IMR-90 (cell line): Measurements from ENCODE around the gene MEPE. TPM values are rescaled to one million over a fixed set of nuclear protein-coding genes. Genes with fewer than 3 reads are reported as not detected.

Experiments used
- ATAC-seq: fragments of 200-7000 bp; cut with Tn5 transposase; 2 replicates; pipeline ENCODE4 v1.9.1; 2020; ENCODE audit warnings: low read depth, mild to moderate bottlenecking, moderate library complexity
- BruUV-seq: library from RNA; stranded (reverse); fragments of 400-500 nt; replicated peaks from 2 replicates; lab custom pipeline; 2021; lab: Mats Ljungman, UMichigan
- CTCF ChIA-PET: fragments of 300-600 bp; formaldehyde crosslinking; extraction: SDS; loops from one replicate; lab custom pipeline; 2021; ENCODE audit warnings: antibody characterized with exemption; lab: Yijun Ruan, JAX
- POLR2A ChIA-PET: fragments of 300-600 bp; sonication (Branson Sonifier 250); formaldehyde crosslinking; loops from one replicate; lab custom pipeline; 2022; ENCODE audit warnings: antibody characterized with exemption; ENCODE audit not compliant: unreplicated experiment; lab: Charles Lee
- DNase-seq: peaks from one replicate; pipeline ENCODE4 v3.0.0; 2013
- H2AFZ ChIP-seq: replicated peaks from 2 replicates; pipeline ENCODE3; 2013; ENCODE audit warnings: low read length, mild to moderate bottlenecking; ENCODE audit not compliant: poor library complexity
- H2AK5ac ChIP-seq: 2 replicates; pipeline ENCODE4 v1.6.1; 2013; ENCODE audit warnings: low read depth, low read length, inconsistent platforms
- H2AK9ac ChIP-seq: replicated peaks from 2 replicates; pipeline ENCODE3; 2013; ENCODE audit warnings: mild to moderate bottlenecking, low read depth, low read length, moderate library complexity; ENCODE audit not compliant: poor library complexity
- H2BK120ac ChIP-seq: 2 replicates; pipeline ENCODE4 v1.6.1; 2013; ENCODE audit warnings: low read depth, low read length, inconsistent platforms
- H2BK15ac ChIP-seq: 3 replicates; pipeline ENCODE4 v1.6.1; 2013; ENCODE audit warnings: low read depth, low read length, inconsistent platforms
- H2BK20ac ChIP-seq: 2 replicates; pipeline ENCODE4 v1.6.1; 2013; ENCODE audit warnings: low read depth, mild to moderate bottlenecking, inconsistent platforms, low read length, moderate library complexity
- H2BK5ac ChIP-seq: 2 replicates; pipeline ENCODE4 v1.6.1; 2013; ENCODE audit warnings: mild to moderate bottlenecking, low read depth, low read length, inconsistent platforms; ENCODE audit not compliant: poor library complexity, severe bottlenecking
- H3K14ac ChIP-seq: replicated peaks from 2 replicates; pipeline ENCODE4 v1.6.1; 2013; ENCODE audit warnings: low read depth, low read length, inconsistent platforms
- H3K18ac ChIP-seq: 2 replicates; pipeline ENCODE4 v1.6.1; 2013; ENCODE audit warnings: low read depth, low read length, control low read depth
- H3K23ac ChIP-seq: 2 replicates; pipeline ENCODE4 v1.6.1; 2013; ENCODE audit warnings: low read depth, low read length, inconsistent platforms
- H3K27ac ChIP-seq: 2 replicates; pipeline ENCODE4 v1.5.1; 2013; ENCODE audit warnings: mild to moderate bottlenecking, control low read depth, low read length; ENCODE audit not compliant: insufficient read depth
- H3K27me3 ChIP-seq: 2 replicates; pipeline ENCODE4 v1.6.1; 2013; ENCODE audit warnings: low read length; ENCODE audit not compliant: control insufficient read depth, insufficient read depth
- H3K36me3 ChIP-seq: 2 replicates; pipeline ENCODE4 v1.6.1; 2013; ENCODE audit warnings: low read length, mixed read lengths; ENCODE audit not compliant: control insufficient read depth, insufficient read depth
- H3K4ac ChIP-seq: 2 replicates; pipeline ENCODE4 v1.6.1; 2013; ENCODE audit warnings: low read depth, low read length, inconsistent platforms
- H3K4me1 ChIP-seq: 2 replicates; pipeline ENCODE4 v1.6.1; 2013; ENCODE audit warnings: low read length, mixed read lengths; ENCODE audit not compliant: control insufficient read depth, insufficient read depth
- H3K4me2 ChIP-seq: 2 replicates; pipeline ENCODE4 v1.6.1; 2013; ENCODE audit warnings: low read depth, mild to moderate bottlenecking, control low read depth, low read length, moderate library complexity
- H3K4me3 ChIP-seq: 2 replicates; pipeline ENCODE4 v1.5.1; 2013; ENCODE audit warnings: low read depth, mild to moderate bottlenecking, control low read depth, low read length, moderate library complexity; ENCODE audit not compliant: insufficient read depth
- H3K56ac ChIP-seq: 2 replicates; pipeline ENCODE4 v1.6.1; 2013; ENCODE audit warnings: low read length, inconsistent platforms; ENCODE audit not compliant: insufficient read depth; ENCODE audit errors: extremely low read depth
- H3K79me1 ChIP-seq, 2 experiments: 2 replicates each; pipeline ENCODE4 v1.6.1; 2013; ENCODE audit warnings: low read length in 2 of 2, inconsistent platforms in 1 of 2, low read depth in 1 of 2
- H3K9ac ChIP-seq: 2 replicates; pipeline ENCODE4 v1.6.1; 2013; ENCODE audit warnings: low read depth, low read length, control low read depth
- H3K9me1 ChIP-seq: 2 replicates; pipeline ENCODE4 v1.6.1; 2013; ENCODE audit warnings: low read length, inconsistent platforms; ENCODE audit not compliant: insufficient read depth
- H3K9me3 ChIP-seq: 2 replicates; pipeline ENCODE4 v1.6.1; 2013; ENCODE audit warnings: low read length; ENCODE audit not compliant: control insufficient read depth, insufficient read depth
- H4K20me1 ChIP-seq: 2 replicates; pipeline ENCODE4 v1.6.1; 2013; ENCODE audit warnings: low read length, inconsistent platforms; ENCODE audit not compliant: insufficient read depth
- H4K5ac ChIP-seq: 2 replicates; pipeline ENCODE4 v1.6.1; 2013; ENCODE audit warnings: mild to moderate bottlenecking, low read depth, low read length, control low read depth
- H4K8ac ChIP-seq, 2 experiments: 2 replicates each; pipeline ENCODE4 v1.6.1; 2013; ENCODE audit warnings: low read depth in 2 of 2, low read length in 2 of 2, control low read depth in 1 of 2, inconsistent platforms in 1 of 2
- H4K91ac ChIP-seq: 2 replicates; pipeline ENCODE4 v1.6.1; 2013; ENCODE audit warnings: low read depth, low read length, inconsistent platforms; ENCODE audit not compliant: insufficient read depth
- BHLHE40 ChIP-seq: fragments of 150-350 bp; IDR thresholded peaks from 2 replicates; pipeline ENCODE4 v1.6.1; 2016; ENCODE audit warnings: mild to moderate bottlenecking, low read depth, low read length
- CEBPB ChIP-seq: IDR thresholded peaks from 2 replicates; pipeline ENCODE4 v1.6.1; 2012; ENCODE audit warnings: low read depth, low read length, improper control_type of control experiment
- WGBS, 2 experiments: methylation state at CpG; one replicate each; pipeline versions ENCODE4 v1.1.5 to v1.1.7; 2013; ENCODE audit warnings: missing lambda C conversion rate in 2 of 2; ENCODE audit not compliant: insufficient read length in 1 of 2; ENCODE audit errors: extremely low coverage in 2 of 2; 5-methylcytosine and 5-hydroxymethylcytosine counted together
- dilution Hi-C: fragments of 300-500 bp; cut with HindIII; formaldehyde crosslinking; loops from one replicate; pipeline ENCODE4 v1.14.3; 2018; ENCODE audit warnings: low sequenced_read_pairs; ENCODE audit not compliant: unreplicated experiment
- in situ Hi-C: fragments of 300-500 bp; cut with MboI; formaldehyde crosslinking; loops from 3 replicates; pipeline ENCODE4 v1.14.3; 2019; ENCODE audit warnings: low sequenced_read_pairs, inconsistent platforms, mixed read lengths
- intact Hi-C: fragments of 100-400 bp; cut with micrococcal nuclease; formaldehyde crosslinking; loops from 2 replicates; pipeline ENCODE4 v1.10.0; 2022
- polyA plus RNA-seq, 3 experiments: library from polyadenylated mRNA; depleted of rRNA; stranded (reverse); fragments of >200 nt; gene quantifications; 2 replicates each; pipeline ENCODE4 v1.2.3, GENCODE V29; 2012; ENCODE audit warnings: low replicate concordance in 1 of 3
- total RNA-seq: library from RNA; depleted of rRNA; stranded (reverse); fragments of >200 nt; gene quantifications from 2 replicates; pipeline ENCODE4 v1.2.3, GENCODE V29; 2012
- TF ChIP-seq, protein P1 (sequence below): conservative IDR thresholded peaks from 2 replicates; pipeline ENCODE4 v1.5.1; 2012; ENCODE audit warnings: mild to moderate bottlenecking, low read depth, low read length, improper control_type of control experiment

Gene MEPE
- total and polyA plus RNA-seq, 2 of the 4 experiments (the other 2 are of a cell fraction) = not detected

DNA sequence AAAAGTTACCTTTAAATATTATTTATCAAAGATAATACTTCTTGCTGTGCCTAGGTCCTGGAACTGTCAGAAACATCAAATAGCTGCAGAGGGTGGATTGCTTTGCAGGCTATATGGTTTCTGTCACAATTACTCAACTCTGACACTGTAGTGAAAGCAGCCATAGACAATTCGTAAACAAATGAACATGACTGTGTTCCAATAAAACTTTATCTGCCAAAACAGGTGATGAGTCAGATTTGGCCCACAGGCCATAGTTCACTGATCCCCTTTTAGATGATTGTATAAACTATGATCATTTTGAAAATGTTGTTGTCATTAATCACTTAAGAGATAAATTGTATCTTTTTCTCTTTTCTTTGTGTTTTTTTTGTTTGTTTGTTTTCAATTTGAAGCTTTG lies 8.4 kb upstream of the MEPE start:
- POLR2A ChIA-PET = no interaction called here
- intact Hi-C loops = no loop called here
- no peak overlapping the region for H2BK5ac ChIP-seq

More for the DNA sequence above, 8.4 kb upstream of the MEPE start:
- no TSS peak for BruUV-seq
- H3K9ac ChIP-seq = no peak overlapping the region
- H3K4me3 ChIP-seq = no peak overlapping the region
- no peak overlapping the region for H4K8ac ChIP-seq
- no peak overlapping the region for H2BK20ac ChIP-seq
- H3K9me3 ChIP-seq = no peaks in the 10 kb centered on the region
- TF ChIP-seq, protein P1, sequence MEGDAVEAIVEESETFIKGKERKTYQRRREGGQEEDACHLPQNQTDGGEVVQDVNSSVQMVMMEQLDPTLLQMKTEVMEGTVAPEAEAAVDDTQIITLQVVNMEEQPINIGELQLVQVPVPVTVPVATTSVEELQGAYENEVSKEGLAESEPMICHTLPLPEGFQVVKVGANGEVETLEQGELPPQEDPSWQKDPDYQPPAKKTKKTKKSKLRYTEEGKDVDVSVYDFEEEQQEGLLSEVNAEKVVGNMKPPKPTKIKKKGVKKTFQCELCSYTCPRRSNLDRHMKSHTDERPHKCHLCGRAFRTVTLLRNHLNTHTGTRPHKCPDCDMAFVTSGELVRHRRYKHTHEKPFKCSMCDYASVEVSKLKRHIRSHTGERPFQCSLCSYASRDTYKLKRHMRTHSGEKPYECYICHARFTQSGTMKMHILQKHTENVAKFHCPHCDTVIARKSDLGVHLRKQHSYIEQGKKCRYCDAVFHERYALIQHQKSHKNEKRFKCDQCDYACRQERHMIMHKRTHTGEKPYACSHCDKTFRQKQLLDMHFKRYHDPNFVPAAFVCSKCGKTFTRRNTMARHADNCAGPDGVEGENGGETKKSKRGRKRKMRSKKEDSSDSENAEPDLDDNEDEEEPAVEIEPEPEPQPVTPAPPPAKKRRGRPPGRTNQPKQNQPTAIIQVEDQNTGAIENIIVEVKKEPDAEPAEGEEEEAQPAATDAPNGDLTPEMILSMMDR = no peak
- TF ChIP-seq BHLHE40 (no peak), CEBPB (no peak)
- H3K14ac ChIP-seq = no peak overlapping the region
- no CpG with 5 or more reads among the region's 1 CpG for WGBS, 2 experiments
- dilution Hi-C loops = no loop called here
- H4K91ac ChIP-seq = no peak overlapping the region
- H2BK120ac ChIP-seq = no peak overlapping the region
- H2BK15ac ChIP-seq = no peak overlapping the region
- no peaks in the 10 kb centered on the region; the same call in 1 of the 2 replicates for H3K27me3 ChIP-seq
- no peak overlapping the region for H3K23ac ChIP-seq
- no peak for DNase-seq
- no peaks in the 10 kb centered on the region for H3K36me3 ChIP-seq
- H3K18ac ChIP-seq = no peak overlapping the region
- peaks cover 5% of the 10 kb centered on the region; the same call in 1 of the 2 replicates for H3K9me1 ChIP-seq
- no peak overlapping the region for H2AK9ac ChIP-seq
- CTCF ChIA-PET = interaction anchor here (1.0 to 1.2 kb wide), 3 partner anchors 12 to 149 kb away, joined by 3 read pairs; no protein-coding TSS in a partner anchor
- no peak overlapping the region for H2AFZ ChIP-seq
- no peak overlapping the region for H2AK5ac ChIP-seq
- ATAC-seq = no peak
- no peak overlapping the region for H3K4me2 ChIP-seq
- in situ Hi-C loops = no loop called here
- H4K20me1 ChIP-seq = no peaks in the 10 kb centered on the region
- H3K27ac ChIP-seq = no peak overlapping the region
- H3K4me1 ChIP-seq = peaks cover 8% of the 10 kb centered on the region
- H3K4ac ChIP-seq = no peak overlapping the region
- H3K79me1 ChIP-seq = no peaks in the 10 kb centered on the region
- no peak overlapping the region for H3K56ac ChIP-seq
- H4K5ac ChIP-seq = no peak overlapping the region
